ENCODE data around the gene MDN1.

- no peak for TF ChIP-seq CTCF (IDR thresholded peaks at IDR 0.05)
- TF ChIP-seq EP300 (IDR thresholded peaks at IDR 0.05) = no peak
- no peak for TF ChIP-seq POLR2A (IDR thresholded peaks at IDR 0.05)
Observed at GRCh38 chr6:89681983-89682564, 137.5 kb downstream of the MDN1 start.

Measured in sigmoid colon (tissue), 4 donors.